HEK293 (cell line): Measurements from ENCODE around the gene ANKRD13D.

Experiments used
- CTCF ChIA-PET: fragments of 350-600 bp; formaldehyde crosslinking; extraction: SDS; loops from one replicate; lab custom pipeline; 2021; ENCODE audit warnings: antibody characterized with exemption; lab: Yijun Ruan, JAX
- POLR2A ChIA-PET: fragments of 300-600 bp; formaldehyde crosslinking; extraction: SDS; loops from one replicate; lab custom pipeline; 2020; ENCODE audit warnings: antibody characterized with exemption, inconsistent platforms; lab: Yijun Ruan, JAX
- H3K27ac ChIP-seq: fragments of 200-500 bp; sonication (Bioruptor generic); 2 replicates; pipeline ENCODE4 v1.5.1; 2014; ENCODE audit warnings: low read depth, low read length, control low read depth, inconsistent platforms; ENCODE audit errors: extremely low read depth
- H3K36me3 ChIP-seq, 2 experiments: fragments of 200-500 bp in 1 of 2; sonication (Bioruptor generic) in 1 of 2; 1 replicate in 1 of 2; 2 replicates in 1 of 2; pipeline ENCODE4 v1.5.1; 2014 to 2017; ENCODE audit warnings: inconsistent platforms in 2 of 2, low read length in 2 of 2; ENCODE audit not compliant: control insufficient read depth in 2 of 2, insufficient read depth in 1 of 2
- H3K4me1 ChIP-seq: fragments of 200-500 bp; sonication (Bioruptor generic); 2 replicates; pipeline ENCODE4 v1.5.1; 2014; ENCODE audit warnings: mild to moderate bottlenecking, low read length, inconsistent platforms; ENCODE audit not compliant: control insufficient read depth, insufficient read depth
- H3K4me3 ChIP-seq: 2 replicates; pipeline ENCODE4 v1.5.1; 2011; ENCODE audit warnings: low read depth, mild to moderate bottlenecking, control low read depth, low read length, moderate library complexity
- H3K9me3 ChIP-seq: fragments of 200-500 bp; sonication (Bioruptor generic); 2 replicates; pipeline ENCODE4 v1.5.1; 2014; ENCODE audit warnings: low read depth, low read length, inconsistent platforms; ENCODE audit not compliant: control insufficient read depth, insufficient read depth
- ATF2 ChIP-seq: fragments of 450-650 bp; formaldehyde crosslinking; IDR thresholded peaks from 2 replicates; pipeline ENCODE4 v1.5.1; 2016; ENCODE audit warnings: missing biosample characterization, missing genetic modification characterization, low read depth
- GLI2 ChIP-seq: fragments of 450-650 bp; formaldehyde crosslinking; IDR thresholded peaks from 2 replicates; pipeline ENCODE4; 2017; ENCODE audit warnings: missing biosample characterization, missing genetic modification characterization, low read depth, borderline replicate concordance
- KLF9 ChIP-seq: fragments of 450-650 bp; formaldehyde crosslinking; IDR thresholded peaks from 2 replicates; pipeline ENCODE4 v1.5.1; 2016; ENCODE audit warnings: missing biosample characterization, missing genetic modification characterization, low read depth
- PRDM10 ChIP-seq: fragments of 450-650 bp; formaldehyde crosslinking; IDR thresholded peaks from 2 replicates; pipeline ENCODE4 v1.5.1; 2016; ENCODE audit warnings: missing biosample characterization, missing genetic modification characterization
- SALL2 ChIP-seq: fragments of 450-650 bp; formaldehyde crosslinking; IDR thresholded peaks from 2 replicates; pipeline ENCODE4 v1.5.0; 2017; ENCODE audit warnings: missing biosample characterization, mild to moderate bottlenecking, missing genetic modification characterization, borderline replicate concordance
- SETDB1 ChIP-seq: IDR thresholded peaks from one replicate; pipeline ENCODE4 v1.6.1; 2017; ENCODE audit warnings: mild to moderate bottlenecking, low read length, moderate library complexity, mixed read lengths; ENCODE audit not compliant: insufficient read length
- ZBTB17 ChIP-seq: fragments of 450-650 bp; formaldehyde crosslinking; IDR thresholded peaks from 2 replicates; pipeline ENCODE4 v1.5.1; 2016; ENCODE audit warnings: missing biosample characterization, missing genetic modification characterization
- ZBTB8A ChIP-seq: fragments of 450-650 bp; formaldehyde crosslinking; IDR thresholded peaks from 2 replicates; pipeline ENCODE4 v1.5.1; 2016; ENCODE audit warnings: missing biosample characterization, missing genetic modification characterization
- ZNF114 ChIP-seq: fragments of 450-650 bp; formaldehyde crosslinking; IDR thresholded peaks from 2 replicates; pipeline ENCODE4 v1.5.0; 2017; ENCODE audit warnings: missing biosample characterization, missing genetic modification characterization
- ZNF2 ChIP-seq: fragments of 450-650 bp; formaldehyde crosslinking; IDR thresholded peaks from 2 replicates; pipeline ENCODE4 v1.5.1; 2016; ENCODE audit warnings: missing biosample characterization, missing genetic modification characterization
- ZNF26 ChIP-seq: fragments of 450-650 bp; formaldehyde crosslinking; IDR thresholded peaks from 2 replicates; pipeline ENCODE4 v1.5.1; 2016; ENCODE audit warnings: missing biosample characterization, missing genetic modification characterization
- ZNF324 ChIP-seq: fragments of 450-650 bp; formaldehyde crosslinking; IDR thresholded peaks from 2 replicates; pipeline ENCODE4 v1.5.1; 2016; ENCODE audit warnings: missing biosample characterization, missing genetic modification characterization
- ZNF354C ChIP-seq: fragments of 450-650 bp; formaldehyde crosslinking; IDR thresholded peaks from 2 replicates; pipeline ENCODE4 v1.5.1; 2016; ENCODE audit warnings: missing biosample characterization, missing genetic modification characterization, low read depth, borderline replicate concordance
- ZNF391 ChIP-seq: fragments of 450-650 bp; formaldehyde crosslinking; IDR thresholded peaks from 2 replicates; pipeline ENCODE4 v1.5.1; 2016; ENCODE audit warnings: low read depth, missing biosample characterization, missing genetic modification characterization, borderline replicate concordance
- ZNF423 ChIP-seq: fragments of 450-650 bp; formaldehyde crosslinking; IDR thresholded peaks from 2 replicates; pipeline ENCODE4 v1.5.1; 2016; ENCODE audit warnings: missing biosample characterization, missing genetic modification characterization
- ZNF449 ChIP-seq: fragments of 450-650 bp; formaldehyde crosslinking; IDR thresholded peaks from 2 replicates; pipeline ENCODE4 v1.5.1; 2017; ENCODE audit warnings: missing biosample characterization, mild to moderate bottlenecking, missing genetic modification characterization, moderate library complexity
- ZNF585B ChIP-seq: fragments of 450-650 bp; formaldehyde crosslinking; IDR thresholded peaks from 2 replicates; pipeline ENCODE4 v1.5.1; 2016; ENCODE audit warnings: missing biosample characterization, missing genetic modification characterization
- ZNF677 ChIP-seq: fragments of 450-650 bp; IDR thresholded peaks from 2 replicates; pipeline ENCODE4 v1.5.0; 2018; ENCODE audit warnings: missing biosample characterization, mild to moderate bottlenecking, missing genetic modification characterization, moderate library complexity
- ZSCAN23 ChIP-seq: fragments of 450-650 bp; formaldehyde crosslinking; IDR thresholded peaks from 2 replicates; pipeline ENCODE4 v1.5.1; 2016; ENCODE audit warnings: missing biosample characterization, missing genetic modification characterization

Gene ANKRD13D

GRCh38 chr11:67245046-67245445 lies 44.1 kb upstream of the ANKRD13D start (continued):
- no peak for TF ChIP-seq ZNF449 (tag by site-specific recombination)
- no peak for TF ChIP-seq ZBTB8A

GRCh38 chr11:67247946-67248550 lies 41.1 kb upstream of the ANKRD13D start:
- Histone ChIP-seq H3K9me3 (no peaks in the 10 kb centered on the region), H3K4me1 (no peaks in the 10 kb centered on the region), H3K27ac (no peak overlapping the region), H3K36me3 (peaks cover 7 to 97% of the 10 kb centered on the region in 2 experiments; a peak in 2 of 3 replicates), H3K4me3 (no peak overlapping the region)
- ChIA-PET POLR2A (interaction anchor here (2.9 kb wide), 1 partner anchor 8 kb away, joined by 8 read pairs; no protein-coding TSS in a partner anchor), CTCF (interaction anchor here (9.9 kb wide), 1 partner anchor 15 kb away, joined by 65 read pairs; no protein-coding TSS in a partner anchor)
- TF ChIP-seq ZSCAN23 (tag by site-specific recombination) (no peak), GLI2 (tag by site-specific recombination) (no peak), ZNF2 (tag by site-specific recombination) (no peak), SETDB1 (no peak), ZNF585B (no peak), PRDM10 (tag by site-specific recombination) (no peak), ZNF114 (no peak), KLF9 (tag by site-specific recombination) (no peak), ZNF677 (tag by site-specific recombination) (no peak), ZBTB17 (tag by site-specific recombination) (no peak), ATF2 (tag by site-specific recombination) (no peak), SALL2 (tag by site-specific recombination) (no peak), ZNF26 (tag by site-specific recombination) (no peak), ZNF354C (no peak), ZNF324 (tag by site-specific recombination) (no peak), ZNF423 (no peak), ZNF391 (tag by site-specific recombination) (no peak)
